GM10248 (cell line): ENCODE data around the gene HLA-A.

ENCODE experiments used
- CTCF ChIA-PET: fragments of 300-600 bp; sonication (Branson Sonifier 250); formaldehyde crosslinking; extraction: SDS; loops from one replicate; lab custom pipeline; 2021; ENCODE audit warnings: antibody characterized with exemption; lab: Yijun Ruan, JAX
- POLR2A ChIA-PET: fragments of 350-650 bp; sonication (Branson Sonifier 250); formaldehyde crosslinking; extraction: SDS; loops from one replicate; lab custom pipeline; 2020; ENCODE audit warnings: antibody characterized with exemption; lab: Yijun Ruan, JAX
- DNase-seq: peaks from one replicate; pipeline ENCODE4 v3.0.0; 2012; ENCODE audit errors: extremely low spot score
- TF ChIP-seq, protein P1 (sequence below): IDR thresholded peaks from 2 replicates; pipeline ENCODE4 v1.5.1; 2012; ENCODE audit warnings: mild to moderate bottlenecking, low read depth; ENCODE audit errors: extremely low read depth, missing control alignments, control extremely low read depth

HLA-A gene

GRCh38 chr6:29968905-29969304 is 26.6 kb downstream of the HLA-A start:
- ChIA-PET POLR2A (no interaction called here), CTCF (interaction anchor here (2.2 kb wide), 1 partner anchor 120 kb away, joined by 7 read pairs; no protein-coding TSS in a partner anchor)
- DNase-seq, result no peak
- TF ChIP-seq, protein P1, sequence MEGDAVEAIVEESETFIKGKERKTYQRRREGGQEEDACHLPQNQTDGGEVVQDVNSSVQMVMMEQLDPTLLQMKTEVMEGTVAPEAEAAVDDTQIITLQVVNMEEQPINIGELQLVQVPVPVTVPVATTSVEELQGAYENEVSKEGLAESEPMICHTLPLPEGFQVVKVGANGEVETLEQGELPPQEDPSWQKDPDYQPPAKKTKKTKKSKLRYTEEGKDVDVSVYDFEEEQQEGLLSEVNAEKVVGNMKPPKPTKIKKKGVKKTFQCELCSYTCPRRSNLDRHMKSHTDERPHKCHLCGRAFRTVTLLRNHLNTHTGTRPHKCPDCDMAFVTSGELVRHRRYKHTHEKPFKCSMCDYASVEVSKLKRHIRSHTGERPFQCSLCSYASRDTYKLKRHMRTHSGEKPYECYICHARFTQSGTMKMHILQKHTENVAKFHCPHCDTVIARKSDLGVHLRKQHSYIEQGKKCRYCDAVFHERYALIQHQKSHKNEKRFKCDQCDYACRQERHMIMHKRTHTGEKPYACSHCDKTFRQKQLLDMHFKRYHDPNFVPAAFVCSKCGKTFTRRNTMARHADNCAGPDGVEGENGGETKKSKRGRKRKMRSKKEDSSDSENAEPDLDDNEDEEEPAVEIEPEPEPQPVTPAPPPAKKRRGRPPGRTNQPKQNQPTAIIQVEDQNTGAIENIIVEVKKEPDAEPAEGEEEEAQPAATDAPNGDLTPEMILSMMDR, result no peak

DNA sequence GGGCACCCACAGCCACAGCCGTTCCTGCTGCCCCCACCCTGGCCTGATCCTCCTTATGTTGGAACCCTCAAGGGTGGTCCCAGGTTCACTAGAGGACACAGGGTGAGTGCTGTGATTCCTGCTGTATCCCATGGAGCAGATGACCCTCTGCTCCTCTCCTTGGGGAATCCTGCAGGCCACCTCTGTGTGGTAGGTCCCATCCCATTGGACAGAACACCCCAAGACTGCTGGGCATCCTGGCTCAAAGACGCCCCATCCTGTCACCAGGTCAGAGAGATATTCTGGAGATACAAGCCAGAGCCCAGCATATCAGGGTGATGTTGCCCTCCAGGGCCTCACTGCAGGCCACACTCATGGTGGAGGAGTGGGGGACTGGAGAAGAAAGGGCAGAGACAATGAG is 28.4 kb downstream of the HLA-A start:
- CTCF ChIA-PET, result no interaction called here
- no peak for DNase-seq
- TF ChIP-seq, protein P1, result no peak
- POLR2A ChIA-PET, result no interaction called here

DNA sequence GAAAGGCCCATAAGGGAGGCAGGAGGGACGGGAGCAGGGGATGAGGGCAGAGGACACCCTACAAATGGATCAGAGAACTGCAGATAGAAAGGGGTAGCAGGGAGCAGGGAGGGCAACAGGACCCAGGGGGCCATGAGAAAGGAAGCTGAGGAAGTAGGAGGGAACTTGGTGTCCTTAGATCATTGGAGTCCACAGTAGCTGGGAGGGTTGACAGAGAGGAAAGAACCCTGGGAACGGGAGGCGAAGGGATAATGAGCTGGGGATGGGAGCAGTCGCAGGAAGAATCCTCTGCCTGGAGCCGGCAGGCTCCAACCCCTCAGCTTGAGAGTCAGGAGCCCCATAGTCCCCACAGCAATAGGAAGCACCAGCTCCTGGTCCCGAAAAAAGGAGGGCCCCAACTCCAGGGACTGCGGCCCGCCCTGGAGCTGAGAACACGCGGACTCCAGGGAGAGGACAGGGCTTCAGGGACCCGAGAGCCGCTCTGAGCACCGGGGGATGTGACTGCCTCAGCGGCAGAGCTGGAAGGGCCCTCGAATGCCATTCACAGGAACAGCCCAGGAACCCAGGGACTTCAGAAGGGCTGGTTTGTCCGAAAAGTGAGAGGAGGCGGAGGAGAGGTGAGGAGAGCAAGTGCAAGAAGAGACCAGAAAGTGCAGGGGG is 32.7 kb downstream of the HLA-A start:
- no peak for DNase-seq
- CTCF ChIA-PET, result interaction anchor here (0.6 to 2.5 kb wide), 9 partner anchors 9 to 325 kb away, joined by 3 to 25 read pairs (median 4); no protein-coding TSS in a partner anchor
- TF ChIP-seq, protein P1, result no peak
- POLR2A ChIA-PET, result interaction anchor here (0.9 kb wide), 1 partner anchor 20 kb away, joined by 3 read pairs; no protein-coding TSS in a partner anchor

DNA sequence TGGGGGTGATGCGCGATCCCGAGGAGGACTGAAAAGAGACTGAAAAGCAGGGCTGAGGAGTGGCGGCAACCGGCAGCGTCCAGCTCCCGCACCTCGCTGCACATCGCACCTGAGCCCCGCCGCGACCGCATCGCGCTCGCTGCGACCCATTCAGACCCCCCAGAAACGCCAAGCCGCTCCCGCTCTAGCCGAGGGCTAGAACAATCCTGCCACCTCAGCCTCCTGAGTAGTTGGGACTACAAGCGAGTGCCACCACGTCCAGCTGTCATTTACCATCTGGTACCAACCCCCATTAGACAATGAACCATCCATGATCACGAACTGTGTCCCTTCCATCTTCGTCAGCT is 33.2 kb downstream of the HLA-A start:
- TF ChIP-seq, protein P1, result no peak
- POLR2A ChIA-PET, result no interaction called here
- no peak for DNase-seq
- CTCF ChIA-PET, result interaction anchor here (0.6 to 2.7 kb wide), 11 partner anchors 10 to 326 kb away, joined by 3 to 25 read pairs (median 4); no protein-coding TSS in a partner anchor

- TF ChIP-seq, protein P1, result no peak
- CTCF ChIA-PET, result interaction anchor here (0.9 to 2.7 kb wide), 9 partner anchors 10 to 326 kb away, joined by 3 to 25 read pairs (median 4); partner anchors contain the start of gene POLR1H
- DNase-seq, result no peak
- POLR2A ChIA-PET, result no interaction called here
Measured at GRCh38 chr6:29976253-29976587, 33.9 kb downstream of the HLA-A start.

GRCh38 chr6:29976588-29977424 is 34.5 kb downstream of the HLA-A start:
- TF ChIP-seq, protein P1, result peak; percentile 57
- DNase-seq, result peak; percentile 72
- ChIA-PET CTCF (interaction anchor here (0.9 to 2.7 kb wide), 9 partner anchors 9 to 323 kb away, joined by 3 to 25 read pairs (median 4); partner anchors contain the start of gene POLR1H), POLR2A (no interaction called here)
